MM.1S (cell line): ENCODE measurements around the gene MACROD2.

Experiments
- EZH2phosphoT487 ChIP-seq: fragments of 300-600 bp; sonication (generic); IDR thresholded peaks from 2 replicates; pipeline ENCODE4 v1.6.1; 2018; ENCODE audit warnings: antibody characterized with exemption, low read length
- TF ChIP-seq, protein P1 (sequence below): fragments of 300-600 bp; sonication (generic); IDR thresholded peaks from 2 replicates; pipeline ENCODE4 v1.5.1; 2016; ENCODE audit warnings: antibody characterized with exemption, low read length, mixed read lengths

DNA sequence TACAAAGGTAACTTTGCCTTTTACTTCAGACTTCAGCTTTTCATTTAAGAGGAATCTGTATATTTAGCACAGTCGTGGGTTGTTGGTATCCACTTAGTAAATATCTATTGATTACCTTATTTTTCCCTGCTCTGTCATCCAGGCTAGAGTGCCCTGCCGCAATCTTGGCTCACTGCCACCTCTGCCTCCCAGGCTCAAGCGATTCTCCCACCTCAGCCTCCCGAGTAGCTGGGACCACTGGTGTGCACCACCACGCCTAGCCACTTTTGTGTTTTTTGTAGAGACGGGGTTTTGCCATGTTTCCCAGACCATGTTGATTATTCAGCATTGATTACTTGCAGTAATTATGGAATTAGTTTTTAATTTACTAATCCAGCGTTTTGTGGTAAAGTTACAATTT, 41.3 kb downstream of the MACROD2 start:
- TF ChIP-seq, protein P1, sequence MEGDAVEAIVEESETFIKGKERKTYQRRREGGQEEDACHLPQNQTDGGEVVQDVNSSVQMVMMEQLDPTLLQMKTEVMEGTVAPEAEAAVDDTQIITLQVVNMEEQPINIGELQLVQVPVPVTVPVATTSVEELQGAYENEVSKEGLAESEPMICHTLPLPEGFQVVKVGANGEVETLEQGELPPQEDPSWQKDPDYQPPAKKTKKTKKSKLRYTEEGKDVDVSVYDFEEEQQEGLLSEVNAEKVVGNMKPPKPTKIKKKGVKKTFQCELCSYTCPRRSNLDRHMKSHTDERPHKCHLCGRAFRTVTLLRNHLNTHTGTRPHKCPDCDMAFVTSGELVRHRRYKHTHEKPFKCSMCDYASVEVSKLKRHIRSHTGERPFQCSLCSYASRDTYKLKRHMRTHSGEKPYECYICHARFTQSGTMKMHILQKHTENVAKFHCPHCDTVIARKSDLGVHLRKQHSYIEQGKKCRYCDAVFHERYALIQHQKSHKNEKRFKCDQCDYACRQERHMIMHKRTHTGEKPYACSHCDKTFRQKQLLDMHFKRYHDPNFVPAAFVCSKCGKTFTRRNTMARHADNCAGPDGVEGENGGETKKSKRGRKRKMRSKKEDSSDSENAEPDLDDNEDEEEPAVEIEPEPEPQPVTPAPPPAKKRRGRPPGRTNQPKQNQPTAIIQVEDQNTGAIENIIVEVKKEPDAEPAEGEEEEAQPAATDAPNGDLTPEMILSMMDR: no peak
- TF ChIP-seq EZH2phosphoT487: no peak
